Transverse colon (tissue), 4 donors: ENCODE data around the gene CORO2B.

ENCODE experiments used
- CTCF ChIP-seq, 5 experiments: fragments of 200-600 bp in 3 of 5; fragments of 450-650 bp in 2 of 5; sonication (generic) in 3 of 5; IDR thresholded peaks; 1 replicate in 2 of 5; 2 replicates in 3 of 5; pipeline ENCODE4 v1.5.1; 2016 to 2017; ENCODE audit warnings: antibody characterized with exemption in 5 of 5, inconsistent platforms in 3 of 5, mild to moderate bottlenecking in 2 of 5, moderate library complexity in 1 of 5
- EP300 ChIP-seq: sonication (generic); formaldehyde crosslinking; IDR thresholded peaks from one replicate; pipeline ENCODE4 v1.6.1; 2017; ENCODE audit warnings: antibody characterized with exemption, low read depth
- POLR2A ChIP-seq: fragments of 450-650 bp; IDR thresholded peaks from one replicate; pipeline ENCODE4 v1.6.1; 2016; ENCODE audit warnings: antibody characterized with exemption, mild to moderate bottlenecking, moderate library complexity
- POLR2AphosphoS5 ChIP-seq, 3 donors: sonication (generic); formaldehyde crosslinking; IDR thresholded peaks; one replicate each; pipeline ENCODE4 v1.6.1; 2016; ENCODE audit warnings: antibody characterized with exemption in 3 of 3

- TF ChIP-seq CTCF (IDR thresholded peaks at IDR 0.05): no peak
- TF ChIP-seq POLR2AphosphoS5 (IDR thresholded peaks at IDR 0.05): no peak
- TF ChIP-seq POLR2A: no peak
- no peak for TF ChIP-seq EP300
Measured at GRCh38 chr15:68775236-68775577, 196.4 kb downstream of the CORO2B start.
